ENCODE measurements around the gene EYA2. TPM values are rescaled to one million over a fixed set of nuclear protein-coding genes. Genes with fewer than 3 reads are reported as not detected.

The EYA2 gene
- total RNA-seq, 1 donor: not detected

- H3K4me3 ChIP-seq (ENCODE audit: low read depth, low read length): no peak overlapping the region
- DNase-seq (ENCODE audit: low read depth): no peak
- no peak for TF ChIP-seq CTCF (IDR thresholded peaks at IDR 0.05; ENCODE audit: insufficient read depth, low read depth, low read length)
Measured at GRCh38 chr20:47063407-47063806, 168.8 kb downstream of the EYA2 start.

GRCh38 chr20:47063808-47064207, 169.2 kb downstream of the EYA2 start:
- TF ChIP-seq CTCF (IDR thresholded peaks at IDR 0.05; ENCODE audit: insufficient read depth, low read depth, low read length): no peak
- no peak for DNase-seq (ENCODE audit: low read depth)
- no peak overlapping the region for H3K4me3 ChIP-seq (ENCODE audit: low read depth, low read length)

GRCh38 chr20:47066484-47067270, 172.0 kb downstream of the EYA2 start:
- no peak for TF ChIP-seq CTCF (IDR thresholded peaks at IDR 0.05; ENCODE audit: insufficient read depth, low read depth, low read length)
- H3K4me3 ChIP-seq (ENCODE audit: low read depth, low read length): no peak overlapping the region
- DNase-seq (ENCODE audit: low read depth): peak; percentile 61

GRCh38 chr20:47067776-47068175, 173.1 kb downstream of the EYA2 start:
- no peak for DNase-seq (ENCODE audit: low read depth)
- no peak overlapping the region for H3K4me3 ChIP-seq (ENCODE audit: low read depth, low read length)
- TF ChIP-seq CTCF (IDR thresholded peaks at IDR 0.05; ENCODE audit: insufficient read depth, low read depth, low read length): no peak

GRCh38 chr20:47070176-47070575, 175.5 kb downstream of the EYA2 start:
- no peak for DNase-seq (ENCODE audit: low read depth)
- TF ChIP-seq CTCF (IDR thresholded peaks at IDR 0.05; ENCODE audit: insufficient read depth, low read depth, low read length): no peak
- no peak overlapping the region for H3K4me3 ChIP-seq (ENCODE audit: low read depth, low read length)

- no peak for TF ChIP-seq CTCF (IDR thresholded peaks at IDR 0.05; ENCODE audit: insufficient read depth, low read depth, low read length)
- no peak overlapping the region for H3K4me3 ChIP-seq (ENCODE audit: low read depth, low read length)
- DNase-seq (ENCODE audit: low read depth): no peak
Measured at GRCh38 chr20:47071646-47072185, 177.1 kb downstream of the EYA2 start.
